Brain microvascular endothelial cell (primary cell): ENCODE results near the gene SRF.

Experiments
- DNase-seq: peaks from one replicate; pipeline ENCODE4 v3.0.0-alpha.2; 2020
- H3K27ac ChIP-seq: fragments of 250-450 bp; sonication (Bioruptor Pico); 2 replicates; pipeline ENCODE4 v1.5.1; 2020; ENCODE audit warnings: mild to moderate bottlenecking, moderate library complexity
- H3K27me3 ChIP-seq: fragments of 250-450 bp; sonication (Bioruptor Pico); replicated peaks from 2 replicates; pipeline ENCODE4 v1.5.1; 2020; ENCODE audit warnings: mild to moderate bottlenecking
- H3K36me3 ChIP-seq: fragments of 250-450 bp; sonication (Bioruptor Pico); replicated peaks from 2 replicates; pipeline ENCODE4 v1.5.1; 2020; ENCODE audit warnings: mild to moderate bottlenecking
- H3K4me3 ChIP-seq: 2 replicates; pipeline ENCODE4 v1.5.1; 2011; ENCODE audit warnings: low read depth, mild to moderate bottlenecking, control low read depth, low read length, moderate library complexity
- CTCF ChIP-seq: IDR thresholded peaks from 2 replicates; pipeline ENCODE4 v1.5.1; 2011; ENCODE audit warnings: low read depth, mild to moderate bottlenecking, moderate library complexity, low read length, control low read depth, inconsistent platforms; ENCODE audit errors: missing control alignments
- in situ Hi-C: cut with HindIII; loops from 2 replicates; pipeline ENCODE4 v1.10.0; 2017; ENCODE audit warnings: low sequenced_read_pairs, low pct_ligation_motif_present

The SRF gene

GRCh38 chr6:43146261-43146660, 24.8 kb upstream of the SRF start:
- in situ Hi-C loops, result no loop called here
- Histone ChIP-seq H3K27ac (no peak overlapping the region), H3K4me3 (no peak overlapping the region), H3K27me3 (no peaks in the 10 kb centered on the region), H3K36me3 (peaks cover 13% of the 10 kb centered on the region)
- DNase-seq, result no peak
- no peak for TF ChIP-seq CTCF

GRCh38 chr6:43146709-43147688, 24.1 kb upstream of the SRF start:
- H3K4me3 ChIP-seq, result no peak overlapping the region
- H3K36me3 ChIP-seq, result peaks cover 13% of the 10 kb centered on the region
- in situ Hi-C loops, result no loop called here
- no peaks in the 10 kb centered on the region for H3K27me3 ChIP-seq
- no peak for TF ChIP-seq CTCF
- H3K27ac ChIP-seq, result no peak overlapping the region
- DNase-seq, result no peak

GRCh38 chr6:43147691-43148477, 23.2 kb upstream of the SRF start:
- in situ Hi-C loops, result no loop called here
- Histone ChIP-seq H3K36me3 (peaks cover 17% of the 10 kb centered on the region), H3K27me3 (no peaks in the 10 kb centered on the region), H3K27ac (no peak overlapping the region), H3K4me3 (no peak overlapping the region)
- TF ChIP-seq CTCF, result no peak
- DNase-seq, result no peak

- in situ Hi-C loops, result no loop called here
- Histone ChIP-seq H3K27ac (no peak overlapping the region), H3K27me3 (no peaks in the 10 kb centered on the region), H3K4me3 (no peak overlapping the region), H3K36me3 (peaks cover 16% of the 10 kb centered on the region)
- TF ChIP-seq CTCF, result no peak
- DNase-seq, result no peak
These were observed 21.8 kb upstream of the SRF start for GRCh38 chr6:43149265-43149664.

- H3K36me3 ChIP-seq, result peaks cover 10% of the 10 kb centered on the region
- in situ Hi-C loops, result no loop called here
- no peak overlapping the region for H3K4me3 ChIP-seq
- no peaks in the 10 kb centered on the region for H3K27me3 ChIP-seq
- H3K27ac ChIP-seq, result no peak overlapping the region
- DNase-seq, result no peak
- no peak for TF ChIP-seq CTCF
These were observed 20.9 kb upstream of the SRF start for GRCh38 chr6:43150051-43150751.
